Activated CD4-positive, alpha-beta T cell treated with anti-CD3 and anti-CD28 coated beads for 1 hour (primary cell): Measurements from ENCODE around the gene MOCS2.

Experiments used
- DNase-seq: peaks from one replicate; pipeline ENCODE4 v3.0.0-alpha.2; 2020

MOCS2 gene

GRCh38 chr5:53091289-53091688 is 18.3 kb downstream of the MOCS2 start:
- DNase-seq, result no peak

GRCh38 chr5:53090229-53090628 is 19.3 kb downstream of the MOCS2 start:
- DNase-seq, result no peak

- DNase-seq, result no peak
Observed at GRCh38 chr5:53089481-53089991, 20.0 kb downstream of the MOCS2 start.

- DNase-seq, result no peak
Observed at GRCh38 chr5:53087621-53088121, 21.9 kb downstream of the MOCS2 start.

- DNase-seq, result no peak
Observed at GRCh38 chr5:53087171-53087570, 22.4 kb downstream of the MOCS2 start.

- no peak for DNase-seq
Observed at GRCh38 chr5:53084546-53085255, 24.9 kb downstream of the MOCS2 start.

GRCh38 chr5:53083927-53084326 is 25.6 kb downstream of the MOCS2 start:
- no peak for DNase-seq

GRCh38 chr5:53080271-53080670 is 29.3 kb downstream of the MOCS2 start:
- no peak for DNase-seq

- no peak for DNase-seq
Observed at GRCh38 chr5:53076014-53076583, 33.5 kb downstream of the MOCS2 start.

GRCh38 chr5:53073348-53073747 is 36.2 kb downstream of the MOCS2 start:
- no peak for DNase-seq

- DNase-seq, result no peak
Observed at GRCh38 chr5:53071738-53072137, 37.8 kb downstream of the MOCS2 start.

GRCh38 chr5:53071298-53071697 is 38.3 kb downstream of the MOCS2 start:
- no peak for DNase-seq

GRCh38 chr5:53069626-53070025 is 39.9 kb downstream of the MOCS2 start:
- peak; percentile 12 for DNase-seq

- no peak for DNase-seq
Observed at GRCh38 chr5:53068291-53068836, 41.2 kb downstream of the MOCS2 start.

- no peak for DNase-seq
Observed at GRCh38 chr5:53067641-53068040, 41.9 kb downstream of the MOCS2 start.

GRCh38 chr5:53066088-53066487 is 43.5 kb downstream of the MOCS2 start:
- DNase-seq, result no peak

GRCh38 chr5:53063791-53064190 is 45.8 kb downstream of the MOCS2 start:
- no peak for DNase-seq

GRCh38 chr5:53063176-53063575 is 46.4 kb downstream of the MOCS2 start:
- no peak for DNase-seq

- DNase-seq, result no peak
Observed at GRCh38 chr5:53059281-53059680, 50.3 kb downstream of the MOCS2 start.

- DNase-seq, result no peak
Observed at GRCh38 chr5:53055365-53055764, 54.2 kb downstream of the MOCS2 start.

- DNase-seq, result no peak
Observed at GRCh38 chr5:53053364-53053763, 56.2 kb downstream of the MOCS2 start.

GRCh38 chr5:53052499-53052898 is 57.1 kb downstream of the MOCS2 start:
- no peak for DNase-seq

GRCh38 chr5:53048248-53048647 is 61.3 kb downstream of the MOCS2 start:
- no peak for DNase-seq
